Measurements from ENCODE around the gene TTC22. TPM values are rescaled to one million over a fixed set of nuclear protein-coding genes. Genes with fewer than 3 reads are reported as not detected.

Gene TTC22
- polyA plus RNA-seq, 2 of the 4 experiments (the other 2 are of a cell fraction): not detected

DNA sequence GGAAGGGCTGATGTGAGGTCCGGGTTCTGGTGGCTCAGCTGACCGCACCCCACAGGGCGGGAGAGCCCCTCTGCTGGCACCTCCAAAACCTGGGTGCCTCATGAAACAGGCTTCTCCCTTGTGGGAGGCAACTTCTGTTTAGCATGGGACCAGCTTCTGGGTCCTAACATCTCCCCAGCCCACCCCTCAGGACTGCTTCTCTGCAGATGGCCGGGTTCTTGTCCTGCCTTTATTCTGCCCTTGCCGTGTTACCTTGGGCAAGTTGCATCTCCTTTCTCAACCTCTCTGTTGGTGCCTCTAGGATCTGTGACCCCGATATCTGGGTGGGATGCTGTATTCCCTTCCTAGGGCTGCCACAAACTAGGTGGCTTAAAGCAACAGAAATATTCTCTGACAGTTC, 15.0 kb upstream of the TTC22 start:
- H3K4me1 ChIP-seq: no peaks in the 10 kb centered on the region
- TF ChIP-seq CEBPB (IDR thresholded peaks at IDR 0.05) (no peak), SMC3 (IDR thresholded peaks at IDR 0.05) (no peak), CBX8 (IDR thresholded peaks at IDR 0.05) (no peak), GATA3 (IDR thresholded peaks at IDR 0.05; ENCODE audit: borderline replicate concordance) (no peak), BHLHE40 (IDR thresholded peaks at IDR 0.05; ENCODE audit: low read depth, low read length) (no peak), SREBF2 (IDR thresholded peaks at IDR 0.05) (no peak), FOSB (CRISPR knock-in tag; IDR thresholded peaks at IDR 0.05) (no peak), ATOH8 (CRISPR knock-in tag; IDR thresholded peaks at IDR 0.05; ENCODE audit: low read depth) (no peak), PBX3 (IDR thresholded peaks at IDR 0.05) (no peak), MAX (IDR thresholded peaks at IDR 0.05) (no peak)
- TF ChIP-seq, protein P1, sequence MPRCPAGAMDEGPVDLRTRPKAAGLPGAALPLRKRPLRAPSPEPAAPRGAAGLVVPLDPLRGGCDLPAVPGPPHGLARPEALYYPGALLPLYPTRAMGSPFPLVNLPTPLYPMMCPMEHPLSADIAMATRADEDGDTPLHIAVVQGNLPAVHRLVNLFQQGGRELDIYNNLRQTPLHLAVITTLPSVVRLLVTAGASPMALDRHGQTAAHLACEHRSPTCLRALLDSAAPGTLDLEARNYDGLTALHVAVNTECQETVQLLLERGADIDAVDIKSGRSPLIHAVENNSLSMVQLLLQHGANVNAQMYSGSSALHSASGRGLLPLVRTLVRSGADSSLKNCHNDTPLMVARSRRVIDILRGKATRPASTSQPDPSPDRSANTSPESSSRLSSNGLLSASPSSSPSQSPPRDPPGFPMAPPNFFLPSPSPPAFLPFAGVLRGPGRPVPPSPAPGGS (IDR thresholded peaks at IDR 0.05): no peak
- TF ChIP-seq, protein P2, sequence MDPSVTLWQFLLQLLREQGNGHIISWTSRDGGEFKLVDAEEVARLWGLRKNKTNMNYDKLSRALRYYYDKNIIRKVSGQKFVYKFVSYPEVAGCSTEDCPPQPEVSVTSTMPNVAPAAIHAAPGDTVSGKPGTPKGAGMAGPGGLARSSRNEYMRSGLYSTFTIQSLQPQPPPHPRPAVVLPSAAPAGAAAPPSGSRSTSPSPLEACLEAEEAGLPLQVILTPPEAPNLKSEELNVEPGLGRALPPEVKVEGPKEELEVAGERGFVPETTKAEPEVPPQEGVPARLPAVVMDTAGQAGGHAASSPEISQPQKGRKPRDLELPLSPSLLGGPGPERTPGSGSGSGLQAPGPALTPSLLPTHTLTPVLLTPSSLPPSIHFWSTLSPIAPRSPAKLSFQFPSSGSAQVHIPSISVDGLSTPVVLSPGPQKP (IDR thresholded peaks at IDR 0.05; ENCODE audit: low read depth, low read length): no peak
- TF ChIP-seq, protein P3, sequence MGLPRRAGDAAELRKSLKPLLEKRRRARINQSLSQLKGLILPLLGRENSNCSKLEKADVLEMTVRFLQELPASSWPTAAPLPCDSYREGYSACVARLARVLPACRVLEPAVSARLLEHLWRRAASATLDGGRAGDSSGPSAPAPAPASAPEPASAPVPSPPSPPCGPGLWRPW (IDR thresholded peaks at IDR 0.05): no peak
- ChIA-PET POLR2A (no interaction called here), CTCF (interaction anchor here (1.2 to 1.6 kb wide), 2 partner anchors 180 to 327 kb away, joined by 4 to 5 read pairs; no protein-coding TSS in a partner anchor)
- ATAC-seq: no peak
- H3K27ac ChIP-seq: no peak overlapping the region
- 54% methylated on average over 3 of the region's 6 CpGs for WGBS (ENCODE audit: missing lambda C conversion rate)
- no peak for FAIRE-seq
- no peaks in the 10 kb centered on the region for H3K9me3 ChIP-seq
- DNase-seq (ENCODE audit: low read depth in 1 of 2, low spot score in 1 of 2): no peak
- H3K4me3 ChIP-seq: no peak overlapping the region
- no peak overlapping the region for H3K4me2 ChIP-seq

DNA sequence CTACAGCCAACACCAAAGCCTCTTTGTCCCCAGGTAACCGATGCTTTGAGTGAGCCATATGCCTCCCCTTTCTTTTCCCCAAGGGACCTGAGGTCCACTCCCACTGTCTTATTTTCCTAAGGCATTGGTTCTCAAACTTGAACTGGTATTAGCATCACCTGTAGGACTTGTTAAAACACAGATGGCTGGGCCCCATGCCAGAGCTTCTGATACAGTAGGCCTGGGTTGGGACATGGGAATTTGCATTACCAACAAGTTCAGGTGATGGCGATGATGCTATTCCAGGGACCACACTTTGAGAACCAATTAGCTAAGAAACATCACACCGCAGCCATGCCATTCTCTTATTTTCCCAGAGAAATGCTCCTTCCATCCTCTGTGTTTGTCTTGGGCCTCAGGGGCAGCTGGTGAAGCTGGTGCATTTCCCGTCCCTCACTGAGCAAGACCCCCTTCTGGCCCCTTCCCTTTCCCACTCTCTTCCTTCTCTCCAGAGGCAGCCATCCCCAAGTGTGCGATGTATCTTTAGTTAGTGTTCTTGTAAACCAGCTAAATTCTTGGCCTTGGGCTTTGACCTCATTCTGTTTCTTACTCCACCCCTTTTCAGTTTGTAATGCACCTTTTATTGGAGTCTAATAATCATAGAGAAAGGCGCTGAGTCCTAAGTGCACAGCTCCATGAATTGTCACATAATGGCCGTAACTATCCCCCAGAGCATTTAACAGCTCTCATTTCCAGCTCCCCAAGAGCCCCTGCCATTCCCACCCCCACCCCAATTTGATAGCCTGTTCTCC, 14.2 kb upstream of the TTC22 start:
- H3K4me3 ChIP-seq: no peak overlapping the region
- ATAC-seq: no peak
- H3K9me3 ChIP-seq: no peaks in the 10 kb centered on the region
- CTCF ChIA-PET: interaction anchor here (0.9 to 1.6 kb wide), 4 partner anchors 181 to 954 kb away, joined by 3 to 5 read pairs (median 4); no protein-coding TSS in a partner anchor
- no peak for FAIRE-seq
- peaks cover 1% of the 10 kb centered on the region for H3K4me1 ChIP-seq
- POLR2A ChIA-PET: no interaction called here
- DNase-seq (ENCODE audit: low read depth in 1 of 2, low spot score in 1 of 2): no peak
- TF ChIP-seq EHMT2 (IDR thresholded peaks at IDR 0.05; ENCODE audit: low read depth): no peak
- TF ChIP-seq RNF2 (IDR thresholded peaks at IDR 0.05; ENCODE audit: borderline replicate concordance, low read depth): no peak
- no peak for TF ChIP-seq ZNF302 (CRISPR knock-in tag; IDR thresholded peaks at IDR 0.05)
- WGBS (ENCODE audit: missing lambda C conversion rate): 96% methylated on average over 7 of the region's 7 CpGs
- H3K4me2 ChIP-seq: no peak overlapping the region
- H3K27ac ChIP-seq: no peak overlapping the region

DNA sequence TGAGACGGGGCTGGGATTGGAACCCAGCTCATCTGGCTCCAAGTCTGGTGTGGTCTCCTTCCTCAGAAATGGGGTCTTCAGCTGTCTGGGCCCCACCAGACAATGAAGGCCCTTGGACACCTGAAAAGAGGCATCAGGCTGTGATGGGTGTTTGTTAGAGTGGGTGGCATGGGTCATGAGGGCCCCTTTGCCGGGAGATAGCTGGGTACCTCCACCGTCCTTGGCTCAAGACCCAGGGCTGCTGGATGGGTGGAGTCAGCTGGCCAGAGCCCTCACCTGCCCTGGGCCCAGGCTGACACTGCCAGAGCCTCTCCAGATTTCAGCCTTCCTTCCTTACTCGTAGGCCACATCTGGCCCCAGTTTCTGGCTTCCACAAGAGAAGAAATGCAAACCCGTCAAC, 13.4 kb upstream of the TTC22 start:
- DNase-seq (ENCODE audit: low read depth in 1 of 2, low spot score in 1 of 2) (no peak), FAIRE-seq (no peak), ATAC-seq (no peak)
- Histone ChIP-seq H3K4me1 (peaks cover 8% of the 10 kb centered on the region), H3K9me3 (no peaks in the 10 kb centered on the region), H3K4me2 (no peak overlapping the region), H3K4me3 (no peak overlapping the region), H3K27ac (no peak overlapping the region)
- ChIA-PET POLR2A (no interaction called here), CTCF (interaction anchor here (0.9 to 1.4 kb wide), 3 partner anchors 19 to 953 kb away, joined by 3 read pairs; no protein-coding TSS in a partner anchor)
- no peak for TF ChIP-seq BHLHE40 (IDR thresholded peaks at IDR 0.05; ENCODE audit: low read depth, low read length)
- no peak for TF ChIP-seq CBX2 (IDR thresholded peaks at IDR 0.05; ENCODE audit: borderline replicate concordance, low read depth)
- TF ChIP-seq PBX3 (IDR thresholded peaks at IDR 0.05): no peak
- no peak for TF ChIP-seq ESRRA (IDR thresholded peaks at IDR 0.05; ENCODE audit: borderline replicate concordance, low read length)
- TF ChIP-seq SREBF2 (IDR thresholded peaks at IDR 0.05): no peak
- no peak for TF ChIP-seq NR3C1 (IDR thresholded peaks at IDR 0.05)
- TF ChIP-seq HOXB5 (CRISPR knock-in tag; IDR thresholded peaks at IDR 0.05): no peak
- 95% methylated on average over 4 of the region's 5 CpGs for WGBS (ENCODE audit: missing lambda C conversion rate)

Measured in A549 (cell line).